Fibroblast of skin of scalp (primary cell): ENCODE results near the gene PRR30.
"Not testable (repeated sequence)": the region's sequence is repeated elsewhere in the genome, so short reads cannot be mapped to it uniquely, and the experiment has no call there.

Source experiments
- DNase-seq: peaks from one replicate; pipeline ENCODE4 v3.0.0-alpha.2; 2013

Gene PRR30

GRCh38 chr2:27128668-27129571 is 10.3 kb downstream of the PRR30 start:
- DNase-seq: no peak

DNA sequence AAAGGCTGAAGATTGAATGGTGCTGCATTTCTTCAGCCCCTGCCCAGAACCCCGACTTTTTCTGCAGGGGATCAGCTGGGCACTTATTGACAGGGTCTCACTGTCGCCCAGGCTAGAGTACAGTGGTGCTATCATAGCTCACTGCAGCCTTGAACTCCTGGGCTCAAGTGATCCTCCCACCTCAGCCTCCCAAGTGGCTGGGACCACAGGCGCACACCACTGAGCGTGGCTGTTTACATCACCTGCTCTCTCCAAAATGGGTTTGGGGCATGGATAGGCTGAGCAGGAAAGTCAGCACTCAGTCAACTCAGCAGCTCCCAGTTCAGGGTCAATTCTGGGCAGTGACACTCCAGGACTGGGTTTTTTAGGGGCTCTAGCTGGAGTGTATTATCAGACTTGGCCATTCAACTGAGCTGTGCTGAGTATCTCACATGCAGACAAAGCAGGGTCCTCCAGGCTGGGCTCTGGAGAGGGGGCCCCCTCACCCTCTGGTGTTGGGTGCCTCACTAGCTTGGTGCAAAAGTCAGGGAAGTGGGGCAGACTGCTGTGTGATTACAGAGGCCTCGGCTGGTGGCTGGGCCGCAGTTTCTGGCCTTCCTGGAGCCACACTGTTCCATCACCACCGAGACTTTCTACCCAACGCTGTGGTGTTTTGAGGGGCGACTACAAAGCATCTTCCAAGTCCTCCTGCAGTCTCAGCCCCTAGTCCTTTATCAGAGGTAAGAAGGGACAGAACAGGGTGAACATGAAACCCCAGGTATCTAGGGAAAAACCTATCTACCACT is 11.1 kb downstream of the PRR30 start:
- no peak for DNase-seq

GRCh38 chr2:27126252-27126710 is 12.9 kb downstream of the PRR30 start:
- no peak for DNase-seq

DNA sequence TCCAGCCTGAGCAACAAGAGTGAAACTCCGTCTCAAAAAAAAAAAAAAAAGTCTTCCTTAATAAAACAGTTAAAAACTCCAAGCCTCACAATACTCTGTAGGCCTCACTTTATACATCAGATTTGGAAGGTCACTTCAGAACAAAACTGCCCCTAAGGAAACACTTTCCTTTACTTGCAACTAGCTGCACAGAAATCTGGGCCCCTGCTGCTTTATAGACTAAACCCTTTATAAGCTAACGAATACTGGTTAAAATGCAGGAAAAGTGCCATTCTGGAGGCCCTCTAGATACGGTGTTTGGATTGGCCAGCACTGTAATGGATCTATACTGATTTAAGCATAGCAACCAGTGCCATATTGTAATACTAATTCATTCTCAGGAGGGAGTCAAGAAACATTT is 14.1 kb downstream of the PRR30 start:
- no peak for DNase-seq

GRCh38 chr2:27123302-27124150 is 15.7 kb downstream of the PRR30 start, which contains the start of gene ABHD1:
TSS of gene ABHD1 (plus strand) at chr2:27123815. CDS start at chr2:27123949, 134 bp downstream.
- DNase-seq: no peak

DNA sequence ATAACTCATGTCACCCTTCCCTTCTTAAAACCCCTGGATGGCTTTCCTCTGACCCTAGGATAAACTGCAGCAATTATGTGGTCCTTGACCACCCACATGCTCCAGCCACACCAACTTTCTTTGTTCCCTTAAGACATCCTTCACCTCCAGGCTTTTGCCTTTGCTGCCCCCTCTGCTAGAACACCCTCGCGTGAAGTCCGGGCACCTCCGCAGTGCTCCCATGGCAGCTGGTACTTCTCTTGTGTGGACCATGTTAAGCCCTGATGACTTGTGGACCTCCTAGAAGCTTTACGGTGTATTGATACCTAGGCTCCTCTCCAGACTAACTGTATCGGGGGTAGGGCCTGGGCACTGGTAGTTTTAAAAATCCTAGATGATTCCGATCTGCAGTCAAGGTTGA is 16.4 kb downstream of the PRR30 start:
- no peak for DNase-seq

GRCh38 chr2:27121906-27122305 is 17.3 kb downstream of the PRR30 start:
- DNase-seq: no peak

- DNase-seq: not testable (repeated sequence)
Measured at GRCh38 chr2:27119330-27119670, 19.9 kb downstream of the PRR30 start.

DNA sequence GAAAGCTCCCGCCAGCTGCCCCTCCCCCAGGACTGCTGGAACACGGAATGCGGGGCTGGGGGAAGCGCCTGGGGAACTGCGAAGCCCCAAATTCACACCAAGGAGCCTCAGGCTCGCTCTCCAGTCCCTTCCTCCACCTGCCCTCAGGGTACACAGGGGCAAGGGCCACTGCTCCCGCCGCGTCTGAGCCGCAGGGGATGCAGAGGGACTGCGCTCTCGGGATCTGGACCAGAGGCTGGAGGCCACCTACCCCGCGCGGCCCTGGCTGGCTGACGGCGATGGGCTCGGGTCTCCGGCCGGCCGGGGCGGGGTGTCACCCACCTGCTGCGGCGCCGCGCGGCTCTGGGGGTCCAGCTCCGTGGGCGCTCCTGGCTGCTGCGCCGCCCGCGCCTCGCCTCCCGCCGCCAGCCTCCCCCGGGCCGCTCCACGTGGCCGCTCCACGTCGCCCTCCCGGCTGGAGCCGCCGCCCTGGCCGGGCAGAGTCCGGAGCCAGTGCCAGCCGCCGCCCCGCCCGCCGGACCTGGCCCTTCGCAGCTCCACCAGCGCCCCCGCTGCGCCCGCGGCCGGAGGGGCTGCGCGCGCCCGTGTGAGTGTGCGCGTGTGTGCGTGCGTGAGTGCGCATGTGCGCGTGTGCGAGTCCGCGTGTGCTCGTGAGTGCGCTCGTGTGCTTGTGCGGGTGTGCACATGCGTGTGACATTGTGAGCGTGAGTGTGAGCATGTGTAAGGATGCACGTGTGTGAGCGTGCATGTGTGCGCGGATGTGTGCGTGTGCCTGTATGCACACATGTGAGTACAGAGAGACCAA is 20.5 kb downstream of the PRR30 start, which contains the start of gene CGREF1:
Gene CGREF1, minus strand, starts transcription at position 604 of the 805 bp plus-strand sequence. CDS start 14,762 bp downstream, outside the sequence.
- no peak for DNase-seq

GRCh38 chr2:27117995-27118524 is 21.1 kb downstream of the PRR30 start:
- no peak for DNase-seq

GRCh38 chr2:27115519-27115918 is 23.7 kb downstream of the PRR30 start:
- no peak for DNase-seq

GRCh38 chr2:27111392-27112078 is 27.7 kb downstream of the PRR30 start:
- DNase-seq: not testable (repeated sequence)

DNA sequence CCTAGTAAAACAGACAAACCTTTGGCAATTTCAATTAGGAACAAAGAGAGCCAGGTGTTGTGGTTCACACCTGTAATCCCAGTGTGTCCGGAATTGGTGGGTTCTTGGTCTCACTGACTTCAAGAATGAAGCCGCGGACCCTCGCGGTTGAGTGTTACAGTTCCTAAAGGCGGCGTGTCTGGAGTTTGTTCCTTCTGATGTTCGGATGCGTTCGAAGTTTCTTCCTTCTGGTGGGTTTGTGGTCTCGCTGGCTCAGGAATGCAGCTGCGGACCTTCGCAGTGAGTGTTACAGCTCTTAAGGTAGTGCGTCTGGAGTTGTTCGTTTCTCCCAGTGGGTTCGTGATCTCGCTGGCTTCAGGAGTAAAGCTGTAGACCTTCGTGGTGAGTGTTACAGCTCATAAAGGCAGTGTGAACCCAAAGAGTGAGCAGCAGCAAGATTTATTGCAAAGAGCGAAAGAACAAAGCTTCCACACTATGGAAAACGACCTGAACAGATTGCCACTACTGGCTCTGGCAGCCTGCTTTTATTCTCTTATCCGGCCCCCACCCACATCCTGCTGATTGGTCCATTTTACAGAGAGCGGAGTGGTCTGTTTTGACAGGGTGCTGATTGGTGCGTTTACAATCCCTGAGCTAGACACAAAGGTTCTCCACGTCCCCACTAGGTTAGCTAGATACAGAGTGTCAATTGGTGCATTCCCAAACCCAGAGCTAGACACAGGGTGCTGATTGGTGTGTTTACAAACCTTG is 28.4 kb downstream of the PRR30 start:
- DNase-seq: not testable (repeated sequence)

DNA sequence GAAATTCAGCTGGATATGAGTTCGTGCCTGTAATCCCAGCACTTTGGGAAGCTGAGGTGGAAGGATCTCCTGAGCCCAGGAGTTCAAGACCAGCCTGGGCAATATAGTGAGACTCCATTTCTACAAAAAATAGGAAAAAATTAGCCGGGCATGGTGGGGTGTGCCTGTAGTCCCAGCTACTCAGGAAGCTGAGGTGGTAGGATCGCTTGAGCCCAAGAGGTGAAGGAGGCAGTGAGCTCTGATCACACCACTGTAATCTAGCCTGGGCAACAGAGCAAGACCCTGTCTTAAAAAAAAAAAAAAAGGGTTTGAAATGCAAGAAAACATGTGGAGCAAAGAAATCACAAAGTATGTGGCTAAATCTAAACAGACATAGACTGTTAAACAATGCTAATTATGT is 30.1 kb downstream of the PRR30 start:
- no peak for DNase-seq

- DNase-seq: no peak
Measured at GRCh38 chr2:27108221-27108620, 31.0 kb downstream of the PRR30 start.

DNA sequence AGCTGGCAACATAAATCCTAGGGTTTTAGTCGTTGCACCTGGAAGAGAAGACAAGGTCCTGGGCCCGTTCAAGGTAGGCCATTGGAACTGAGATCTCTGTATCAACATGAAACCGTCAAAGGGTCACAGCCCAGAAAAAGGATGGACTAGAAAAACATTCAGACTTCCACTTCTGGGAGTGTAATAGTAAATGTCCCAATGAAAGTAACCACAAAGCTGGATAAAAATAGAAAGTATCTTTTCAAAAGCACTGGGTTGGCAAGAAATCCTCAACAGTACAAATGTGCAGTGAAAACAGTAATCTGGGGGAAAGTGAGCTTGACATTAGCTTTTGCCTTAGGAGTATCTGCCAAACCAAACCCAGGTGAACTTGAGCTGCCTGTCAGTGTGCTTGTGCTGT is 33.2 kb downstream of the PRR30 start:
- DNase-seq: no peak

GRCh38 chr2:27102329-27102728 is 36.9 kb downstream of the PRR30 start:
- DNase-seq: no peak

GRCh38 chr2:27100036-27100435 is 39.2 kb downstream of the PRR30 start:
- no peak for DNase-seq

- DNase-seq: no peak
Measured at GRCh38 chr2:27099334-27099955, 39.8 kb downstream of the PRR30 start.
